SK-N-MC (cell line): Measurements from ENCODE around the gene ACSL6.

Experiments used
- EZH2 ChIP-seq: fragments of 200-600 bp; sonication (generic); IDR thresholded peaks from one replicate; pipeline ENCODE4 v1.6.1; 2017; ENCODE audit warnings: antibody characterized with exemption
- POLR2AphosphoS5 ChIP-seq: IDR thresholded peaks from 2 replicates; pipeline ENCODE4 v1.6.1; 2012; ENCODE audit warnings: mild to moderate bottlenecking, low read depth, low read length, borderline replicate concordance

GRCh38 chr5:131968396-131968954 lies 43.0 kb downstream of the ACSL6 start:
- TF ChIP-seq POLR2AphosphoS5 (no peak), EZH2 (no peak)
